ENCODE measurements around the gene COP1. TPM values are rescaled to one million over a fixed set of nuclear protein-coding genes. Genes with fewer than 3 reads are reported as not detected.
"Not testable (repeated sequence)": the region's sequence is repeated elsewhere in the genome, so short reads cannot be mapped to it uniquely, and the experiment has no call there.

COP1 gene
- polyA plus RNA-seq, 5 donors, result 52.0 to 63.4 (median 57.8) TPM

GRCh38 chr1:176049582-176049981 lies 157.5 kb downstream of the COP1 start:
- no peak for DNase-seq

GRCh38 chr1:176046926-176047325 lies 160.2 kb downstream of the COP1 start:
- no peak for DNase-seq

- no peak for DNase-seq
Observed at GRCh38 chr1:176043537-176043936, 163.5 kb downstream of the COP1 start.

DNA sequence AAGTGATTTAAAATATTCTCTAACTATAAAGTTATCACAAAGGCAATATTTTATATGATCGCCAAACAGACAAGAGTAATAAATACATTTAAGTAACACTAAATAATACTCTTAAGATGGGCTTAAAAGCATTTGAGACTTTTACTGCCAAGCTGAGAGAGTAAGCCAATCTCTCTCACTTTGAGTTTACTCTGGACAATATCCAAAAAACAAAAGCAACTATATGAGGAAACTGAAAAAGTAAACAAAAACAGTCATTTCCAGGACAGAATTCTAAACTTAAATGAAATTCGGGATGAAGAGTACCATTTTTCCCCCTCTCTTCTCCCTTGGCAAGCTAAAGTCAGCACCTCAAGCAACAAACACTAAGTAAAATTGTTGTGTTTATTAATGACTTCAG lies 173.2 kb downstream of the COP1 start:
- DNase-seq, result peak; percentile 45 to 63

- no peak for DNase-seq
Observed at GRCh38 chr1:176033474-176033873, 173.6 kb downstream of the COP1 start.

GRCh38 chr1:176032040-176032645 lies 174.9 kb downstream of the COP1 start:
- DNase-seq, result no peak

DNA sequence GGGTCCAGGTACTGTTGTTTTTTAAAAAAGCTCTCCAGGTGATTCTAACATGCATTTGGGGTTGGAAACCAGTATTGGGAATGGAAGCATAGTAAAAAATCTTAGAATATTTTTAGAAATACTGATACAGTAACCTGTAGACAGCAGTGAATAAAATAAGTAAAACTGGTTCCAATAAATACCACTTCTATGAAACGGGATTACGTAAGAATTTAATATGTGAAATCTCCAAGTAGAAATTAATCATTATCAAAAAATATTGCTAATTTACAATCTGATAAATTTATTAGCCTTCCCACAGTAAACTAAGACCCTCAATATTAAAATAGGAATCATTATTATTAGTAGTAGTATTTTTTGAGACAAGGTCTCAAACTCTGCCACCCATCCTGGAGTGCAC lies 177.5 kb downstream of the COP1 start:
- no peak for DNase-seq

DNA sequence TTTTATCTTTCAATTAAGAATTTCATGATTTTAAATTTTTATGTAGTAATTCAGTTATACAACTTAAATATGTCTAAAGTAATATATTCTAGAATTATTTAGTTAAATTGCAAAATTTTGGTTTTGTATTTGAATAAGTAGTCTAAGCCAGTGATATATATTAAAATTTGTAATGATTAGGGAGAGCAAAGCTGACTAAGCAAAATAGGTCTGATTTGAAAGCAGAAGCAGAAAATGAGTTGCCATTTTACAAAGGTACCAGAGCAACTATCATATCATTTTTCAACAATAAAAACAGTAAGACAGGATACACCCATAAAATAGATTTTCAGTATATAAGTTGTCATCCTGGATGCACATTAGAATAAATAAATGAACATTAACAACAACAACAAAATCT lies 177.9 kb downstream of the COP1 start:
- DNase-seq, result no peak

DNA sequence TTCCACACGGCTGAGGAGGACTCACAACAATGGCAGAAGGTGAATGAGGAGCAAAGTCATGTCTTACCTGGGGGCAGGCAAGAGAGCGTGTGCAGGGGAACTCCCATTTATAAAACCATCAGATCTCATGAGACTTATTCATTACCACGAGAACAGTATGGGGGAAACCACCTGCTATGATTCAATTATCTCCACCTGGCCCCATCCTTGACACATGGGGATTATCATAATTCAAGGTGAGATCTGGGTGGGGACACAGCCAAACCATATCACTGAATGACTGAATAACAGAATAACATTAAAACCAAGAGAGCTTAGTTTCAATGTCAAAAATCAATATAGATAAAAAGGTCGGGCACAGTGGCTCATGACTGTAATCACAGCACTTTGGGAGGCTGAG lies 179.2 kb downstream of the COP1 start:
- not testable (repeated sequence) for DNase-seq

DNA sequence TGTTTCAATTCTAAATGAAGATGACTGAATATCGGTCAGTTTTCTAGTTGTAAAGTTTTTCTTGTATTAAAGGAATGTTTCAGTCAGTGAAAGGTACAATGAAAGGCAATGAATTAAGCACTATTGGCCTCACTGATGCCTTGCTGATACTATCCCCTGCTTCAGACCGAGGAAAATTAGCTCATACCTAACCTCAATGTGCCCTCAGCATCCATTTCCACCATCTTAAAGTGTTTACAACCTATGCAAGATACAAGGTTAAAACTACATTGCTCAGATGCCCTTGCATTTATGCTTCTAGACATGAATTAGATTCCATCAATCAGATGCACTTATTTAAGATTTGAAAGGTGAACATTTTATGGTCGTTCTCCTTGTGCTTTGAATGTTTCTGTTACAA lies 184.5 kb downstream of the COP1 start:
- DNase-seq, result no peak

- DNase-seq, result no peak
Observed at GRCh38 chr1:176017722-176018121, 189.4 kb downstream of the COP1 start.

- no peak for DNase-seq
Observed at GRCh38 chr1:176009951-176010350, 197.1 kb downstream of the COP1 start.

GRCh38 chr1:176007756-176008389 lies 199.2 kb downstream of the COP1 start:
- DNase-seq, result not testable (repeated sequence)

DNA sequence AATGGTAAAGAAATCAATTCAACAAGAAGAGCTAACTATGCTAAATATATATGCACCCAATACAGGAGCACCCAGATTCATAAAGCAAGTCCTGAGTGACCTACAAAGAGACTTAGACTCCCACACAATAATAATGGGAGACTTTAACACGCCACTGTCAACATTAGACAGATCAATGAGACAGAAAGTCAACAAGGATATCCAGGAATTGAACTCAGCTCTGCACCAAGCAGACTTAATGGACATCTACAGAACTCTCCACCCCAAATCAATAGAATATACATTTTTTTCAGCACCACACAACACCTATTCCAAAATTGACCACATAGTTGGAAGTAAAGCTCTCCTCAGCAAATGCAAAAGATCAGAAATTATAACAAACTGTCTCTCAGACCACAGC lies 212.4 kb downstream of the COP1 start:
- not testable (repeated sequence) for DNase-seq

GRCh38 chr1:175992825-175993224 lies 214.3 kb downstream of the COP1 start:
- not testable (repeated sequence) for DNase-seq

- DNase-seq, result not testable (repeated sequence)
Observed at GRCh38 chr1:175992202-175992601, 214.9 kb downstream of the COP1 start.

DNA sequence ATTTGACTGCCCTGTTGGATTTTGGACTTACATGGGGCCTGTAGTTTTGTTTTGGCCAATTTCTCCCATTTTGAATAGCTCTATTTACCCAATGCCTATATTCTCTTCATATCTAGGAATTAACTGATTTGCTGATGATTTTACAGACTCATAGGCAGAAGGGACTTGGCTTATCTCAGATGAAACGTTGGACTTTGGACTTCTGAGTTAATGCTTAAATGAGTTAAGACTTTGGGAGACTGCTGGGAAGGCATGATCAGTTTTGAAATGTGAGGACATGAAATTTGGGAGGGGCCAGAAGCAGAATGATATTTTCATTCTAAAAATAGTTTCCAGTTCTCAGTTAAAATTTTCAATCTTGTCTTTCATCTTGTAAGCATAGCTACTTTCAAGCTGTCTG lies 222.3 kb downstream of the COP1 start:
- DNase-seq, result no peak

- DNase-seq, result no peak
Observed at GRCh38 chr1:175984057-175984812, 222.9 kb downstream of the COP1 start.

- DNase-seq, result not testable (repeated sequence)
Observed at GRCh38 chr1:175983363-175983762, 223.7 kb downstream of the COP1 start.

DNA sequence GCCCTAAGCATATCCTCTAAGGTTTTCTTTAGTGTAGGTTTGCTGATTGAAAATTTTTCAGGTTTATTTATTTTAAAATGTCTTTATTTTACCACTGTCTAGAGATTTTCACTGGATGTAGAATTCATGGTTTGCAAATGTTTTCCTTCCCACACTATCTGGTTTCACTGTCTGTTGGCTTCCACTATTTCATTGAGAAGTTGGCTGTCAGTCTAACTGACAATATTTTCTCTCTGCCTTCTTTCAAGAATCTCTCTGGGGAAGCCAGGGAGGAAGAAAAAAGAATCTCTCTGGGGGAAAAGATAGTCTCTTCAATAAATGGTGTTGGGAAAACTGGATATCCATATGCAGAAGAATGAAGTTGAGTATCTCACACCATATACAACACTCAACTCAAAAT lies 226.0 kb downstream of the COP1 start:
- no peak for DNase-seq

GRCh38 chr1:175978926-175979325 lies 228.2 kb downstream of the COP1 start:
- no peak for DNase-seq

DNA sequence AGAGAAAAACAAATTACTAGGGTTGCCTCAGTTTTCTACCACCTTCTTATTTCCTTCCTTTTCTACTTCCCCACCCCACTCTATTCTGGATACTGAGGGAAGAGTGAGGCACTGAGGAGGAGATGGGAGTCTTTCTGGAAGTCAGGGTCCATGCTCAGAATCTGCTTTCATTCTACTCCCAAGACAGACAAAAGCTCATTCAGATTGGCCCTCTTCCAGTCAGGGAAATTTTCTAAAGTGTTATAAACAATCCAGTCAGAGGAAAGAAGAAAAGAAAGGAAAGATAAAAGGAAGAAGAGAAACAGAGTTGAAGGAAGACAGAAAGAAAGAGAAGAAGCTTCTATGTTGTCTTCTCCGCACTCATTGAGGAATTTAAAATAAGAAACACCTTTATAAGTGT lies 228.6 kb downstream of the COP1 start:
- DNase-seq, result peak; percentile 8 to 11

Data from right lung (tissue), 5 donors.